Ishikawa (cell line): ENCODE data around the gene LDLRAD2.

Experiments used
- CREB1 ChIP-seq: IDR thresholded peaks from 2 replicates; pipeline ENCODE4 v1.6.1; 2012; ENCODE audit warnings: low read depth
- FOXM1 ChIP-seq: IDR thresholded peaks from 2 replicates; pipeline ENCODE4 v1.6.1; 2012; ENCODE audit warnings: low read depth, borderline replicate concordance
- TEAD4 ChIP-seq: IDR thresholded peaks from 2 replicates; pipeline ENCODE4 v1.6.1; 2012
- YY1 ChIP-seq: IDR thresholded peaks from 2 replicates; pipeline ENCODE4 v1.6.1; 2012; ENCODE audit warnings: low read depth
- TF ChIP-seq, protein P1 (sequence below): IDR thresholded peaks from 2 replicates; pipeline ENCODE4 v1.6.1; 2012
- TF ChIP-seq, protein P2 (sequence below): IDR thresholded peaks from 2 replicates; pipeline ENCODE4 v1.6.1; 2012

DNA sequence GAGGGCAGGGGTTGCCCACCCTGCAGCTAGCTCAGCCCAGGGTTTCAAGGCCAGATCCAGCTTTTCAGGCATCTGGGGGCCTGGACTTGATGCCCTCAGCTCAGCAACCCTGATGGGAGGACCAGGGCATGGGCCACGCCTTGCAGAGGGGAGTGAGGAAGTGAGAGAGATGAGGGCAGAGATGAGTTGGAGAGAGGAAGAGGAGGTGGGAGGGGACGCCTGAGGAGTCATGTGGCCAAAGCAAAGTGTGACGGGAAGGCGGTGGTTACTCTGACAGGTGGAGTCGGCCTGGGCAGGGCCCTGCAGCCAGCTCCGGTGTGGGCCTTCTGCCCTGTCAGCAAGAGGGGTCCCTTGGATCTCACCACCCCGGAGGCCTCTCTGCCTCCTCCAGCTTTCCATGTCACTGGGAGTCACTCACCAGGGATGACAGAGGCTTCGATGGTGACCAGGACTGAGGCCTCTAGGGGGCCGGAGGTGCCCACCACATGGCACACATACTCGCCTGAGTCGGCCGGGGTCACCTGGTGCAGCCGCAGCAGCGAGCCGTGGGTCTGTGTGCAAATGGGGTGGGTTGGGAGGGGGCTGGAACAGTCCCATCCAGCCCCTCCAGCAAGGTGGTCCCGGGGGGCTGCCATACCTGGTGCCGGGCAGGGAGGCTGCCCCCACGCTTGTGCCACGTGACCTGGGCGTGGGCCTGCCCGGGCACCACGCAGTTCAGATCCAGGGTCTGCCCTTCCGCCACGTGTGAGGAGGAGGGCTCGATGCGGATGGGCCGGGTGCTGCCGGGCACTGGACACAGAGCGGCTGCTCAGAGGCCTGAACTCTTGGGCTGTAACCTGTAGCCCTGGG is 40.4 kb downstream of the LDLRAD2 start:
- TF ChIP-seq TEAD4 (no peak), CREB1 (no peak), FOXM1 (no peak), YY1 (no peak)
- TF ChIP-seq, protein P1, sequence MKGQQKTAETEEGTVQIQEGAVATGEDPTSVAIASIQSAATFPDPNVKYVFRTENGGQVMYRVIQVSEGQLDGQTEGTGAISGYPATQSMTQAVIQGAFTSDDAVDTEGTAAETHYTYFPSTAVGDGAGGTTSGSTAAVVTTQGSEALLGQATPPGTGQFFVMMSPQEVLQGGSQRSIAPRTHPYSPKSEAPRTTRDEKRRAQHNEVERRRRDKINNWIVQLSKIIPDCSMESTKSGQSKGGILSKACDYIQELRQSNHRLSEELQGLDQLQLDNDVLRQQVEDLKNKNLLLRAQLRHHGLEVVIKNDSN, result no peak
- TF ChIP-seq, protein P2, sequence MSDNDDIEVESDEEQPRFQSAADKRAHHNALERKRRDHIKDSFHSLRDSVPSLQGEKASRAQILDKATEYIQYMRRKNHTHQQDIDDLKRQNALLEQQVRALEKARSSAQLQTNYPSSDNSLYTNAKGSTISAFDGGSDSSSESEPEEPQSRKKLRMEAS, result no peak
